WTC11 (cell line): ENCODE data around the gene PRKACG. TPM values are rescaled to one million over a fixed set of nuclear protein-coding genes. Genes with fewer than 3 reads are reported as not detected.

Source experiments
- ATAC-seq: fragments of 200-7000 bp; cut with Tn5 transposase; 2 replicates; pipeline ENCODE4 v1.10.0; 2021; ENCODE audit warnings: mild to moderate bottlenecking, moderate library complexity
- CTCF ChIA-PET: fragments of 300-600 bp; sonication (Branson Sonifier 250); formaldehyde crosslinking; loops from one replicate; lab custom pipeline; 2021; ENCODE audit warnings: antibody characterized with exemption; lab: Charles Lee
- POLR2A ChIA-PET: fragments of 350-600 bp; sonication (Branson Sonifier 250); formaldehyde crosslinking; loops from one replicate; lab custom pipeline; 2021; ENCODE audit warnings: antibody characterized with exemption; lab: Charles Lee
- DNase-seq: peaks from one replicate; pipeline ENCODE4 v3.0.0; 2021; ENCODE audit warnings: low spot score
- H3K27ac Mint-ChIP-seq: 2 replicates; pipeline ENCODE4 v1.8.0; 2021; ENCODE audit warnings: mixed read lengths
- H3K27me3 Mint-ChIP-seq: 2 replicates; pipeline ENCODE4 v1.8.0; 2021; ENCODE audit warnings: low read depth, mild to moderate bottlenecking, moderate library complexity, mixed read lengths
- H3K36me3 Mint-ChIP-seq: 2 replicates; pipeline ENCODE4 v1.8.0; 2021; ENCODE audit warnings: mixed read lengths
- H3K4me1 Mint-ChIP-seq: 2 replicates; pipeline ENCODE4 v1.8.0; 2022; ENCODE audit warnings: mixed read lengths
- H3K4me3 Mint-ChIP-seq: 2 replicates; pipeline ENCODE4 v1.8.0; 2021; ENCODE audit warnings: mild to moderate bottlenecking, moderate library complexity, mixed read lengths
- H3K9me3 Mint-ChIP-seq: 2 replicates; pipeline ENCODE4 v1.8.0; 2021; ENCODE audit warnings: mixed read lengths
- ATF1 ChIP-seq: sonication (generic); formaldehyde crosslinking; IDR thresholded peaks from 2 replicates; pipeline ENCODE4 v1.8.1; 2023; ENCODE audit warnings: mild to moderate bottlenecking, moderate library complexity, missing genetic modification reagents
- CBFB ChIP-seq: sonication (generic); formaldehyde crosslinking; IDR thresholded peaks from 2 replicates; pipeline ENCODE4 v1.8.1; 2022; ENCODE audit warnings: mild to moderate bottlenecking, low read depth, missing genetic modification reagents
- FOXK1 ChIP-seq: sonication (generic); formaldehyde crosslinking; IDR thresholded peaks from 2 replicates; pipeline ENCODE4 v1.8.0; 2022; ENCODE audit warnings: mild to moderate bottlenecking, moderate library complexity, missing genetic modification reagents
- GABPB1 ChIP-seq: sonication (generic); formaldehyde crosslinking; IDR thresholded peaks from 2 replicates; pipeline ENCODE4 v1.8.1; 2023; ENCODE audit warnings: mild to moderate bottlenecking, missing genetic modification reagents
- JUN ChIP-seq: sonication (generic); formaldehyde crosslinking; IDR thresholded peaks from 2 replicates; pipeline ENCODE4 v1.8.0; 2023; ENCODE audit warnings: mild to moderate bottlenecking, missing genetic modification reagents
- NFATC4 ChIP-seq: fragments of 250-450 bp; sonication (Bioruptor Pico); IDR thresholded peaks from 2 replicates; pipeline ENCODE4 v1.9.0; 2021; ENCODE audit warnings: mild to moderate bottlenecking
- PRRX2 ChIP-seq: fragments of 250-450 bp; sonication (Bioruptor Pico); IDR thresholded peaks from 2 replicates; pipeline ENCODE4 v1.8.0; 2021; ENCODE audit warnings: mild to moderate bottlenecking
- RORB ChIP-seq: fragments of 250-450 bp; sonication (Bioruptor Pico); IDR thresholded peaks from 2 replicates; pipeline ENCODE4 v1.9.0; 2021; ENCODE audit warnings: mild to moderate bottlenecking
- SMAD3 ChIP-seq: sonication (generic); formaldehyde crosslinking; IDR thresholded peaks from 2 replicates; pipeline ENCODE4 v1.8.0; 2022; ENCODE audit warnings: missing genetic modification reagents, mild to moderate bottlenecking, borderline replicate concordance
- SOX15 ChIP-seq: fragments of 250-450 bp; sonication (Bioruptor Pico); IDR thresholded peaks from 2 replicates; pipeline ENCODE4 v1.9.0; 2021; ENCODE audit warnings: mild to moderate bottlenecking
- SP1 ChIP-seq: sonication (generic); formaldehyde crosslinking; conservative IDR thresholded peaks from 2 replicates; pipeline ENCODE4 v1.8.1; 2022; ENCODE audit warnings: missing genetic modification reagents
- TEAD1 ChIP-seq: sonication (generic); formaldehyde crosslinking; IDR thresholded peaks from 2 replicates; pipeline ENCODE4 v1.8.0; 2022; ENCODE audit warnings: mild to moderate bottlenecking, missing genetic modification reagents
- ZNF263 ChIP-seq: sonication (generic); formaldehyde crosslinking; IDR thresholded peaks from 2 replicates; pipeline ENCODE4 v1.8.1; 2022; ENCODE audit warnings: low read depth, mild to moderate bottlenecking, moderate library complexity, missing genetic modification reagents
- total RNA-seq: library from RNA; stranded (reverse); gene quantifications from 3 replicates; pipeline ENCODE4 v1.2.3, GENCODE V29; 2021
- TF ChIP-seq, protein P1 (sequence below): fragments of 250-450 bp; sonication (Bioruptor Pico); IDR thresholded peaks from 2 replicates; pipeline ENCODE4 v1.8.0; 2021; ENCODE audit warnings: mild to moderate bottlenecking
- TF ChIP-seq, protein P2 (sequence below): sonication (generic); formaldehyde crosslinking; IDR thresholded peaks from 2 replicates; pipeline ENCODE4 v1.8.1; 2022; ENCODE audit warnings: low read depth, missing genetic modification reagents, borderline replicate concordance
- TF ChIP-seq, protein P3 (sequence below): fragments of 250-450 bp; sonication (Bioruptor Pico); conservative IDR thresholded peaks from 2 replicates; pipeline ENCODE4 v1.9.0; 2021; ENCODE audit warnings: mild to moderate bottlenecking
- TF ChIP-seq, protein P4 (sequence below): sonication (generic); formaldehyde crosslinking; IDR thresholded peaks from 2 replicates; pipeline ENCODE4 v1.8.1; 2022; ENCODE audit warnings: mild to moderate bottlenecking, missing genetic modification reagents, moderate library complexity, borderline replicate concordance
- TF ChIP-seq, protein P5 (sequence below): sonication (generic); formaldehyde crosslinking; IDR thresholded peaks from 2 replicates; pipeline ENCODE4 v1.8.1; 2023; ENCODE audit warnings: mild to moderate bottlenecking, missing genetic modification reagents, borderline replicate concordance
- TF ChIP-seq, protein P6 (sequence below): sonication (generic); formaldehyde crosslinking; IDR thresholded peaks from 2 replicates; pipeline ENCODE4 v1.8.0; 2022; ENCODE audit warnings: mild to moderate bottlenecking, missing genetic modification reagents
- TF ChIP-seq, protein P7 (sequence below): sonication (generic); formaldehyde crosslinking; IDR thresholded peaks from 2 replicates; pipeline ENCODE4 v1.8.0; 2022; ENCODE audit warnings: missing genetic modification reagents

Gene PRKACG
- total RNA-seq, 1 experiment from 2014 or later: not detected

DNA sequence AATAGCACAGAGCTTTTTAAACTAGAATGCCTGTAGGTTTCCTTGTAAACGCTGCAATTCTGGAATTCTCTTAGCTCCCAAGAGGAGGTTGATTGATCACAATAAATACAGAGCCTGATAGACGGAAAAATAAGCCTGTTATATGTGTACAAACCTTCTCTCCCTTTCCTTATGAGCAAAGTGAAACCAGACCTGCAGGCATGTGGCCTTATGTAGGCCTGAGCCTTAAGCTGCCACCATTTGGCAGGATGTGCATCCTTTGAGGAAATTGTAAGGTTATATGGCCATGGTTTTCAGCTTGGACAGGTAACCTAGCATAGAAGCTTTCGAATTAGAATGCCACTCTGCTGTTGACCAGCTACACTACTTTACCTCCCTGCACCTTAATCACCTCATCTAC is 49.1 kb downstream of the PRKACG start:
- H3K4me3 Mint-ChIP-seq: no peak overlapping the region
- TF ChIP-seq ZNF263 (CRISPR knock-in tag) (no peak), SP1 (no peak), PRRX2 (CRISPR knock-in tag) (no peak), ATF1 (no peak)
- TF ChIP-seq, protein P1, sequence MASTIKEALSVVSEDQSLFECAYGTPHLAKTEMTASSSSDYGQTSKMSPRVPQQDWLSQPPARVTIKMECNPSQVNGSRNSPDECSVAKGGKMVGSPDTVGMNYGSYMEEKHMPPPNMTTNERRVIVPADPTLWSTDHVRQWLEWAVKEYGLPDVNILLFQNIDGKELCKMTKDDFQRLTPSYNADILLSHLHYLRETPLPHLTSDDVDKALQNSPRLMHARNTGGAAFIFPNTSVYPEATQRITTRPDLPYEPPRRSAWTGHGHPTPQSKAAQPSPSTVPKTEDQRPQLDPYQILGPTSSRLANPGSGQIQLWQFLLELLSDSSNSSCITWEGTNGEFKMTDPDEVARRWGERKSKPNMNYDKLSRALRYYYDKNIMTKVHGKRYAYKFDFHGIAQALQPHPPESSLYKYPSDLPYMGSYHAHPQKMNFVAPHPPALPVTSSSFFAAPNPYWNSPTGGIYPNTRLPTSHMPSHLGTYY (CRISPR knock-in tag): no peak
- TF ChIP-seq, protein P2, sequence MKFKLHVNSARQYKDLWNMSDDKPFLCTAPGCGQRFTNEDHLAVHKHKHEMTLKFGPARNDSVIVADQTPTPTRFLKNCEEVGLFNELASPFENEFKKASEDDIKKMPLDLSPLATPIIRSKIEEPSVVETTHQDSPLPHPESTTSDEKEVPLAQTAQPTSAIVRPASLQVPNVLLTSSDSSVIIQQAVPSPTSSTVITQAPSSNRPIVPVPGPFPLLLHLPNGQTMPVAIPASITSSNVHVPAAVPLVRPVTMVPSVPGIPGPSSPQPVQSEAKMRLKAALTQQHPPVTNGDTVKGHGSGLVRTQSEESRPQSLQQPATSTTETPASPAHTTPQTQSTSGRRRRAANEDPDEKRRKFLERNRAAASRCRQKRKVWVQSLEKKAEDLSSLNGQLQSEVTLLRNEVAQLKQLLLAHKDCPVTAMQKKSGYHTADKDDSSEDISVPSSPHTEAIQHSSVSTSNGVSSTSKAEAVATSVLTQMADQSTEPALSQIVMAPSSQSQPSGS (CRISPR knock-in tag): no peak
- ATAC-seq: no peak
- POLR2A ChIA-PET: interaction anchor here (0.9 kb wide), 1 partner anchor 14 kb away, joined by 3 read pairs; no protein-coding TSS in a partner anchor
- CTCF ChIA-PET: interaction anchor here (1.2 to 2.2 kb wide), 2 partner anchors 35 kb away, joined by 3 to 6 read pairs; no protein-coding TSS in a partner anchor
- H3K36me3 Mint-ChIP-seq: no peaks in the 10 kb centered on the region
- no peaks in the 10 kb centered on the region for H3K9me3 Mint-ChIP-seq
- H3K27me3 Mint-ChIP-seq: no peaks in the 10 kb centered on the region
- no peak for DNase-seq
- no peak overlapping the region for H3K27ac Mint-ChIP-seq
- no peaks in the 10 kb centered on the region; the same call in 1 of the 2 replicates for H3K4me1 Mint-ChIP-seq

DNA sequence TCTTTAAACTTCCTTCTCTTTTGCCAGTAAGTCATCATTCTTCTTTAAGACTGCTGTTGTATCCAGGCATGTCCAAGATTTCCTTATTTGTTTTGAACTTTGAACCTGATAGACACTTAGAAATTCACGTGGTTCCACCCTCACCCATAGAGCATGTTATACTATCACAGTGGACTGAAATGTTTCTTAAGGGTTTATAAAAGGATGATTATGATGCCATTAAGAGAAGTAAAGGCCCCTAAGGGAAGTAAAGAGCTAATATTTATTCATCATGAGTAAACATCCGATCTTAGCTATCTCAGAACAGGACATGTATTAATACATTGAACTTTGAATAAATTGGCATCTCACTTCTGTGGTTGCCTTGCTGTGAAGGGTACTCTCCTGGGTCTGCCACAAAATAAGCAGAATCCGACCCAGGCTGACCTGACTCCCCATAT is 49.8 kb downstream of the PRKACG start:
- H3K4me3 Mint-ChIP-seq: no peak overlapping the region
- H3K27me3 Mint-ChIP-seq: no peaks in the 10 kb centered on the region
- DNase-seq (no peak), ATAC-seq (no peak)
- no peak overlapping the region for H3K27ac Mint-ChIP-seq
- H3K4me1 Mint-ChIP-seq: no peaks in the 10 kb centered on the region
- POLR2A ChIA-PET: interaction anchor here (0.9 kb wide), 1 partner anchor 15 kb away, joined by 3 read pairs; no protein-coding TSS in a partner anchor
- H3K9me3 Mint-ChIP-seq: no peaks in the 10 kb centered on the region
- H3K36me3 Mint-ChIP-seq: no peaks in the 10 kb centered on the region
- CTCF ChIA-PET: interaction anchor here (2.2 kb wide), 1 partner anchor 35 kb away, joined by 6 read pairs; no protein-coding TSS in a partner anchor
- TF ChIP-seq CBFB (CRISPR knock-in tag) (no peak), NFATC4 (CRISPR knock-in tag) (no peak), TEAD1 (no peak), SMAD3 (CRISPR knock-in tag) (no peak), FOXK1 (no peak), RORB (CRISPR knock-in tag) (no peak), JUN (CRISPR knock-in tag) (no peak), GABPB1 (CRISPR knock-in tag) (no peak), SOX15 (CRISPR knock-in tag) (no peak)
- TF ChIP-seq, protein P3, sequence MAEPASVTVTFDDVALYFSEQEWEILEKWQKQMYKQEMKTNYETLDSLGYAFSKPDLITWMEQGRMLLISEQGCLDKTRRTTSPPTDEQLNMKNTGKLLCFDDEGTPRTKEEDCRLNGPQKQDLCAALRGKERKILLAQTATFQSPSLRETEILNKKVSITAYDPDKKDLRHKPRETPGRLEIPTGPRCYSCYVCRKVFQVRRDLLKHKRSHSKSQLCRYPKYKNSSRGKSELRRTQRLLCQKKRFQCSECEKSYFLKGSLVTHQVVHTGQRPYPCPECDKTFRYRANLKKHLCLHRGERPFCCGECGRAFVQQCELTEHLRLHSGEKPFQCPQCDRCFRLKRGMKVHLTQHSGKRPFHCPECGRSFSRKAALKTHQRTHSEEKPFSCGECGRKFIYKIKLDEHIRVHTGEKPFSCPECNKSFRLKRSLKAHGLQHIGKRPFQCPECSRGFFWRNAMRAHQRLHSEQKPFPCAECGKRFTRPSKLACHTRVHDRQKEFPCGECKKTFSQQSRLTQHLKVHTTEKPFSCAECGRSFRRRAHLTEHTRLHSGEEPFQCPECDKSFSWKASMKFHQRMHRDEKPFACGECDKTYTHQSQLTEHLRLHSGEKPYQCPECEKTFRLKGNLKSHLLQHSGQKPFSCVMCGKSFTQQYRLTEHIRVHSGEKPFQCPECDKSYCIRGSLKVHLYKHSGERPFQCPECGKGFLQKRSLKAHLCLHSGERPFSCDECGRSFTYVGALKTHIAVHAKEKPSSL: no peak
- TF ChIP-seq, protein P4, sequence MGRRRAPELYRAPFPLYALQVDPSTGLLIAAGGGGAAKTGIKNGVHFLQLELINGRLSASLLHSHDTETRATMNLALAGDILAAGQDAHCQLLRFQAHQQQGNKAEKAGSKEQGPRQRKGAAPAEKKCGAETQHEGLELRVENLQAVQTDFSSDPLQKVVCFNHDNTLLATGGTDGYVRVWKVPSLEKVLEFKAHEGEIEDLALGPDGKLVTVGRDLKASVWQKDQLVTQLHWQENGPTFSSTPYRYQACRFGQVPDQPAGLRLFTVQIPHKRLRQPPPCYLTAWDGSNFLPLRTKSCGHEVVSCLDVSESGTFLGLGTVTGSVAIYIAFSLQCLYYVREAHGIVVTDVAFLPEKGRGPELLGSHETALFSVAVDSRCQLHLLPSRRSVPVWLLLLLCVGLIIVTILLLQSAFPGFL (CRISPR knock-in tag): no peak
- TF ChIP-seq, protein P5, sequence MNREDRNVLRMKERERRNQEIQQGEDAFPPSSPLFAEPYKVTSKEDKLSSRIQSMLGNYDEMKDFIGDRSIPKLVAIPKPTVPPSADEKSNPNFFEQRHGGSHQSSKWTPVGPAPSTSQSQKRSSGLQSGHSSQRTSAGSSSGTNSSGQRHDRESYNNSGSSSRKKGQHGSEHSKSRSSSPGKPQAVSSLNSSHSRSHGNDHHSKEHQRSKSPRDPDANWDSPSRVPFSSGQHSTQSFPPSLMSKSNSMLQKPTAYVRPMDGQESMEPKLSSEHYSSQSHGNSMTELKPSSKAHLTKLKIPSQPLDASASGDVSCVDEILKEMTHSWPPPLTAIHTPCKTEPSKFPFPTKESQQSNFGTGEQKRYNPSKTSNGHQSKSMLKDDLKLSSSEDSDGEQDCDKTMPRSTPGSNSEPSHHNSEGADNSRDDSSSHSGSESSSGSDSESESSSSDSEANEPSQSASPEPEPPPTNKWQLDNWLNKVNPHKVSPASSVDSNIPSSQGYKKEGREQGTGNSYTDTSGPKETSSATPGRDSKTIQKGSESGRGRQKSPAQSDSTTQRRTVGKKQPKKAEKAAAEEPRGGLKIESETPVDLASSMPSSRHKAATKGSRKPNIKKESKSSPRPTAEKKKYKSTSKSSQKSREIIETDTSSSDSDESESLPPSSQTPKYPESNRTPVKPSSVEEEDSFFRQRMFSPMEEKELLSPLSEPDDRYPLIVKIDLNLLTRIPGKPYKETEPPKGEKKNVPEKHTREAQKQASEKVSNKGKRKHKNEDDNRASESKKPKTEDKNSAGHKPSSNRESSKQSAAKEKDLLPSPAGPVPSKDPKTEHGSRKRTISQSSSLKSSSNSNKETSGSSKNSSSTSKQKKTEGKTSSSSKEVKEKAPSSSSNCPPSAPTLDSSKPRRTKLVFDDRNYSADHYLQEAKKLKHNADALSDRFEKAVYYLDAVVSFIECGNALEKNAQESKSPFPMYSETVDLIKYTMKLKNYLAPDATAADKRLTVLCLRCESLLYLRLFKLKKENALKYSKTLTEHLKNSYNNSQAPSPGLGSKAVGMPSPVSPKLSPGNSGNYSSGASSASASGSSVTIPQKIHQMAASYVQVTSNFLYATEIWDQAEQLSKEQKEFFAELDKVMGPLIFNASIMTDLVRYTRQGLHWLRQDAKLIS (CRISPR knock-in tag): no peak
- TF ChIP-seq, protein P6, sequence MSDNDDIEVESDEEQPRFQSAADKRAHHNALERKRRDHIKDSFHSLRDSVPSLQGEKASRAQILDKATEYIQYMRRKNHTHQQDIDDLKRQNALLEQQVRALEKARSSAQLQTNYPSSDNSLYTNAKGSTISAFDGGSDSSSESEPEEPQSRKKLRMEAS (CRISPR knock-in tag): no peak
- TF ChIP-seq, protein P1 (CRISPR knock-in tag): no peak
- TF ChIP-seq, protein P7, sequence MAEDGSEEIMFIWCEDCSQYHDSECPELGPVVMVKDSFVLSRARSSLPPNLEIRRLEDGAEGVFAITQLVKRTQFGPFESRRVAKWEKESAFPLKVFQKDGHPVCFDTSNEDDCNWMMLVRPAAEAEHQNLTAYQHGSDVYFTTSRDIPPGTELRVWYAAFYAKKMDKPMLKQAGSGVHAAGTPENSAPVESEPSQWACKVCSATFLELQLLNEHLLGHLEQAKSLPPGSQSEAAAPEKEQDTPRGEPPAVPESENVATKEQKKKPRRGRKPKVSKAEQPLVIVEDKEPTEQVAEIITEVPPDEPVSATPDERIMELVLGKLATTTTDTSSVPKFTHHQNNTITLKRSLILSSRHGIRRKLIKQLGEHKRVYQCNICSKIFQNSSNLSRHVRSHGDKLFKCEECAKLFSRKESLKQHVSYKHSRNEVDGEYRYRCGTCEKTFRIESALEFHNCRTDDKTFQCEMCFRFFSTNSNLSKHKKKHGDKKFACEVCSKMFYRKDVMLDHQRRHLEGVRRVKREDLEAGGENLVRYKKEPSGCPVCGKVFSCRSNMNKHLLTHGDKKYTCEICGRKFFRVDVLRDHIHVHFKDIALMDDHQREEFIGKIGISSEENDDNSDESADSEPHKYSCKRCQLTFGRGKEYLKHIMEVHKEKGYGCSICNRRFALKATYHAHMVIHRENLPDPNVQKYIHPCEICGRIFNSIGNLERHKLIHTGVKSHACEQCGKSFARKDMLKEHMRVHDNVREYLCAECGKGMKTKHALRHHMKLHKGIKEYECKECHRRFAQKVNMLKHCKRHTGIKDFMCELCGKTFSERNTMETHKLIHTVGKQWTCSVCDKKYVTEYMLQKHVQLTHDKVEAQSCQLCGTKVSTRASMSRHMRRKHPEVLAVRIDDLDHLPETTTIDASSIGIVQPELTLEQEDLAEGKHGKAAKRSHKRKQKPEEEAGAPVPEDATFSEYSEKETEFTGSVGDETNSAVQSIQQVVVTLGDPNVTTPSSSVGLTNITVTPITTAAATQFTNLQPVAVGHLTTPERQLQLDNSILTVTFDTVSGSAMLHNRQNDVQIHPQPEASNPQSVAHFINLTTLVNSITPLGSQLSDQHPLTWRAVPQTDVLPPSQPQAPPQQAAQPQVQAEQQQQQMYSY (CRISPR knock-in tag): no peak
